Hypothalamus (tissue), 51 donors: ENCODE measurements around the gene EMC10.
"Not testable (repeated sequence)": the region's sequence is repeated elsewhere in the genome, so short reads cannot be mapped to it uniquely, and the experiment has no call there.

Source experiments
- DNase-seq, 51 donors: peaks; one replicate each; lab custom pipeline; 2025; lab: John Stamatoyannopoulos, UW

EMC10 gene

GRCh38 chr19:50512112-50512998, 36.0 kb downstream of the EMC10 start:
- peak in 2 of 51 donors; percentile 32 to 36 for DNase-seq

GRCh38 chr19:50512999-50513745, 36.9 kb downstream of the EMC10 start:
- DNase-seq: peak in 3 of 51 donors; percentile 32 to 45 (median 44)

- DNase-seq: peak in 33 of 51 donors; percentile 15 to 71 (median 47)
Observed at GRCh38 chr19:50513746-50514345, 37.5 kb downstream of the EMC10 start, which contains the start of gene ASPDH. TSS of gene ASPDH (minus strand) at chr19:50513913. CDS start at chr19:50513823, 90 bp downstream.

DNA sequence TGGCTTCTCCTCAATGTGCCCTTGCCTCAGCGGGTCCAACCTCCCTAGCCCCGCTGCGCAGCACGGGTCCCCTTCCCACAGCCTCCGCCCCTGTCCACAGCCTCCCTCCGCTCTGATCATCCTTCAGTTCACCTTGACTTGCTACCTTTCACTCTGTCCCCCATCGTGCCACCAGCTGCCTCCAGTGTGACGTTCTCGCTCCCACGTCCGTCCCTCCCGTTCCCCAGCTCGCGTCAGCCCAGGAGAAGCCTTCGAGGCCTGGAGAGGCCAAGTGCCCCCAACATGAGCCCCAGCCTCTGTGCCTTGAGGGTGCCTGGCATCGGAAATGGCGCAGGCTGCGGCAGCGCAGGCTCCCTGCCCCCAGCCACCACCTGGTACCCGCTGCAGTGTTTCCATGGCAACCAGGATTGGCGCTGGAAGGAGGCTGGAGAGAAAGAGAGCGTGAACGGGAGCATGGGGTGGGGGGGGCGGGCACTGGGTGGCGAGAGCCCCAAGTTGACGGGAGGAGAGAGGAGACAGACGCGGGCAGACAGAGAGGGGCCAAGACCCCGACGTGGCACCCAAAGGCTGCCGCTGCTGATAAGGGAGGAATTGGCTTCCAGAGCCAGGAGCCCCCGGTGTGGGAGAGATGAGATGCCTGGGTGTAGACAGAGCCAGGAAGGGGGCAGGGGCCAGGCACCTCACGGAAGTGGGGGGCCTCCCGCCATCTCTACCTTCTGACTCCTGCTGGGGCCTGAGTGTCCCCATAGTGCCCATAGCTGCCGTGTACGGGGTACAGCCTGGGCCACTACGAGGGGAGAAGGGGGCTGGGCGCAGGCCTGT, 38.2 kb downstream of the EMC10 start:
- DNase-seq: peak in 50 of 51 donors; percentile 29 to 90 (median 70)

- DNase-seq: peak in 2 of 51 donors; percentile 37 to 38
Observed at GRCh38 chr19:50515168-50515561, 38.9 kb downstream of the EMC10 start.

DNA sequence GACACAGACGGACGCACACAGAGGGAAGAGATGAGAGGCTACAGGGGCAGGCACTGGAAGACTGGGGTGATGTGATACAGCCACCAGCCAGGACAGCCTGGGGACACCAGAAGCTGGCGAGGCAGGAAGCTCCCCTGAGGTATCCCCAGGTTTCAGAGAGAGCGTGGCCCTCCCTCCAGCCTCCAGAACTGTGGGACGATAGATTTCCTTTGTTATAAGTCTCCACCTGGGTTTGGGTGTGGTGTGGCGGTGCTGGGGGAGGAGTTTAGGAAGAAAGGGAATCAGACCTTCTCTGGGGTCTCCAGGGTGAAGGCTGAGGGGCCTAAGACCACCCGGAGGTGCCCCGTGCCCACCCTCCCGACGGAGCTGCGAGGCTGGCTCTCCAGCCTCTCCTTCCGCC, 40.1 kb downstream of the EMC10 start:
- DNase-seq: no peak

DNA sequence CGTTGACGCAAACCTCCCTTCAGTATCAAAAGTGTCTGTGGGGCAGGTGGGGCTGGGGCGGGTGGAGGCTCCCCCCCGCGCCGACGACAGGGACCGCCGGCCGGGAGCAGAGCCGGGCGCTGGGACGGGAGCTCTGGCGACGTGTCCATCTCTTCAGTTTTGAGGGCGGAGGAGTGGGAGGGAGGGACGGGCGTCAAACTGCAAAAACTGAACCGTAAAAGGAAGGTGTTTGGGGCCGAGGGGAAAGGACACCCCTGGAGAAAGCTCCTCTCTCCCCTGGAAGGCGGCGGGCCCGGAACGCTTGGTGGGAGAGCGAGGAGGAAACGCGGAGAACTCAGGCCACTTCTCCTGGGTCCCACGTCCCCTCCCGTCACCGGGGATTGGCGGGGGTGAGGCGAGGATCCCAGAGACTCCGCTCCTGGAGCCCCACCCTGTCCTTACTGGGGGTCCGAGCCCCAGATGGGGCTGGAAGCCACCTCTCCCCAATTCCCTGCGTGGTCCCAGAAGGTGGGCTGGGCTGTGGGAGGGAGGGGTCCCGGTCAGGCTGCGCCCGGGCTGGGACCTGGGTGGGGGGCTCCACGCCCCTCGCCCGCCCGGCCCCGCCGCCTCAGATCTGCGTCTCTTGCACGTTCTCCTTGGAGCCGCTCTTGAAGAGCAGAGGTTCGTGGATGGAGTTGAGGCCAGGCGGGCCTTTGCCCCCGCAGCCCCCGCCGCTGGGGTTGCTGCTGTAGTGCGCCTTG, 40.8 kb downstream of the EMC10 start:
- DNase-seq: no peak

DNA sequence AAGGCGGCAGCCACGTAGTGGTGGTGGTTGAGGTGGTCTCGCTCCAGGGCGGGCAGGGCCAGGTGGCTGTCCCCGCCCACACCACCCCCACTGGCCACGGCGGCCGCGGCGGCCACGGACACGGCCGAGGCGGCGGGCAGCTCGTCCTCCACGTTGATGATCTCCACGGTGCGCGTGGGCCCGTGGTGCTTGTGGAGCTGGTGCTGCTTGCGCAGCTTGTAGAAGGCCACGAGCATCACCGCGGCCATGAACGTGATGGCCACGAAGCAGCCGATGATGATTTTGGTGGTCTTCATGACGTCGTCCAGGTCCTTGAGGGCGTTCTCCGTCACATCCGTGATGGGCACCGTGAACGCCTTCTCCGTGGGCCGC, 41.4 kb downstream of the EMC10 start:
- DNase-seq: no peak

GRCh38 chr19:50518091-50519005, 42.0 kb downstream of the EMC10 start:
- no peak for DNase-seq

DNA sequence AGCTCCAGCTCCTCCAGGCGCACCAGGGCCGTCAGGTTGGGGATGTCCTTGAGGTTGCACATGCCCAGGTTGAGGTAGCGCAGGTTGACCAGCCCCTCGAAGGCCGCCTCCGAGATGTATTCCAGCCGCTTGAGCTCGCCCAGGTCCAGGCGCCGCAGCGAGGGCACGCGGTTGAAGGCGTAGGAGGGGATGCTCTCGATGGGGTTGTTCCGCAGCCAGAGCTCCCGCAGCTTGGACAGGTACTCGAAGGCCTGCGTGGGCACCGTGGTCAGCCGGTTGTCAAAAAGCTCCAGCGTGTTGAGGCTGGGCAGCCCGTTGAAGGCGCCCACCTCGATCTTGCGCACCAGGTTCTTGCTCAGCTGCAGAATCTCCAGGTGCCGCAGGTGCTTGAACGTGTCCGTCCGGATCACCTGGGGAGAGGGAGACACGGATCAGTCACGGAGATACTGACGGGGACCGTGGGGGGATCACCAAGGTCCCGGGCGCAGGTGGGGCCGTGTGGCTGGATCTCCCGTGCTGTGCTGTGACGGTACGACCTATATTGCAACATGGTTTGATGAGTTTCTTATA, 42.8 kb downstream of the EMC10 start:
- DNase-seq: no peak

GRCh38 chr19:50520822-50521465, 44.6 kb downstream of the EMC10 start:
- DNase-seq: no peak

GRCh38 chr19:50522881-50523280, 46.6 kb downstream of the EMC10 start:
- no peak for DNase-seq

GRCh38 chr19:50528052-50528451, 51.7 kb downstream of the EMC10 start:
- DNase-seq: not testable (repeated sequence)

DNA sequence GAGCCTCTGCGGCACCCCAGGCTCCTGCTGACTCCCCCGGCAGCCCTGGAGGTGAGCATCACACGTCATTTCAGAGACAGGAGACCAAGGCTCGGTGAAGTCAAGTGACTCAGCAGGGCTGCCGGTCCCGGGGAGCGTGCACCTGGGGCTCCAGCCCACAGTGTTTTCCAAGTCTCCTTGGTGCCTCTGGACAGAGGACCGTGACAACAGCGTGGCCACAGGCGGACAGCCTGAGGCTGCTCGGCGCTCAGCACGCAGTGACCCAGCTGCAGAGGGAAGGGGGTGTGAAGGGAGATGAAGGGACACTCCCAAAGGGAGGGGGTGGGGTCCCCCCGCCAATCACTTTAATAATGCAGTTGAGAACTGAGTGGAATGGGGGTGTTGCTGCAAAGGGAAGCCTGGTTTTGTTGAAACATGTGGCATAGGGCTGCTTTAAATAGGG, 54.9 kb downstream of the EMC10 start:
- DNase-seq: peak in 12 of 51 donors; percentile 8 to 54 (median 32)

- no peak for DNase-seq
Observed at GRCh38 chr19:50532952-50533351, 56.6 kb downstream of the EMC10 start.

GRCh38 chr19:50534478-50534877, 58.2 kb downstream of the EMC10 start:
- no peak for DNase-seq

- DNase-seq: no peak
Observed at GRCh38 chr19:50535672-50536187, 59.4 kb downstream of the EMC10 start.
